HCEC 1CT (cell line): ENCODE data around the gene MACROD1.
"Not testable (repeated sequence)": the region's sequence is repeated elsewhere in the genome, so short reads cannot be mapped to it uniquely, and the experiment has no call there.

Source experiments
- DNase-seq: peaks from one replicate; pipeline ENCODE4 v3.0.0-alpha.2; 2017

MACROD1 gene

GRCh38 chr11:64185175-64185692 lies 19.3 kb upstream of the MACROD1 start:
- DNase-seq = peak; percentile 81

- no peak for DNase-seq
Observed at GRCh38 chr11:64183890-64184289, 18.0 kb upstream of the MACROD1 start.

GRCh38 chr11:64181506-64182411 lies 15.8 kb upstream of the MACROD1 start:
- DNase-seq = peak; percentile 90

- no peak for DNase-seq
Observed at GRCh38 chr11:64180891-64181290, 15.0 kb upstream of the MACROD1 start.

GRCh38 chr11:64178951-64179639 lies 13.2 kb upstream of the MACROD1 start:
- no peak for DNase-seq

GRCh38 chr11:64178203-64178602 lies 12.3 kb upstream of the MACROD1 start:
- DNase-seq = no peak

GRCh38 chr11:64176751-64177150 lies 10.8 kb upstream of the MACROD1 start:
- no peak for DNase-seq

GRCh38 chr11:64173616-64174355 lies 7.9 kb upstream of the MACROD1 start:
- peak; percentile 38 for DNase-seq

GRCh38 chr11:64170419-64170818 lies 4.5 kb upstream of the MACROD1 start:
- DNase-seq = no peak

- DNase-seq = no peak
Observed at GRCh38 chr11:64165481-64165841, 452 bp downstream of the MACROD1 start.

GRCh38 chr11:64164392-64165312 lies 1.3 kb downstream of the MACROD1 start:
- no peak for DNase-seq

- DNase-seq = no peak
Observed at GRCh38 chr11:64163951-64164350, 2.0 kb downstream of the MACROD1 start.

GRCh38 chr11:64162769-64163168 lies 3.1 kb downstream of the MACROD1 start:
- DNase-seq = not testable (repeated sequence)

- DNase-seq = no peak
Observed at GRCh38 chr11:64161037-64161436, 4.9 kb downstream of the MACROD1 start.

- no peak for DNase-seq
Observed at GRCh38 chr11:64157631-64158394, 8.1 kb downstream of the MACROD1 start.

- no peak for DNase-seq
Observed at GRCh38 chr11:64156235-64157011, 9.5 kb downstream of the MACROD1 start.

GRCh38 chr11:64153812-64154211 lies 12.1 kb downstream of the MACROD1 start:
- DNase-seq = no peak

- peak; percentile 40 for DNase-seq
Observed at GRCh38 chr11:64152841-64153691, 12.8 kb downstream of the MACROD1 start.

GRCh38 chr11:64151337-64151736 lies 14.6 kb downstream of the MACROD1 start:
- no peak for DNase-seq
